ENCODE data around the gene ASTN1. TPM values are rescaled to one million over a fixed set of nuclear protein-coding genes. Genes with fewer than 3 reads are reported as not detected.

The ASTN1 gene
- total RNA-seq, 4 donors from 2014 or later = 0.18 TPM; not detected in 3

- H3K27ac ChIP-seq = no peak overlapping the region
- no peak overlapping the region for H3K4me3 ChIP-seq
- H3K27me3 ChIP-seq = peaks cover 78% of the 10 kb centered on the region
- H3K36me3 ChIP-seq = no peaks in the 10 kb centered on the region
- H3K4me1 ChIP-seq = peaks cover 7% of the 10 kb centered on the region
- TF ChIP-seq EP300 (IDR thresholded peaks at IDR 0.05) = no peak
- TF ChIP-seq, protein P1, sequence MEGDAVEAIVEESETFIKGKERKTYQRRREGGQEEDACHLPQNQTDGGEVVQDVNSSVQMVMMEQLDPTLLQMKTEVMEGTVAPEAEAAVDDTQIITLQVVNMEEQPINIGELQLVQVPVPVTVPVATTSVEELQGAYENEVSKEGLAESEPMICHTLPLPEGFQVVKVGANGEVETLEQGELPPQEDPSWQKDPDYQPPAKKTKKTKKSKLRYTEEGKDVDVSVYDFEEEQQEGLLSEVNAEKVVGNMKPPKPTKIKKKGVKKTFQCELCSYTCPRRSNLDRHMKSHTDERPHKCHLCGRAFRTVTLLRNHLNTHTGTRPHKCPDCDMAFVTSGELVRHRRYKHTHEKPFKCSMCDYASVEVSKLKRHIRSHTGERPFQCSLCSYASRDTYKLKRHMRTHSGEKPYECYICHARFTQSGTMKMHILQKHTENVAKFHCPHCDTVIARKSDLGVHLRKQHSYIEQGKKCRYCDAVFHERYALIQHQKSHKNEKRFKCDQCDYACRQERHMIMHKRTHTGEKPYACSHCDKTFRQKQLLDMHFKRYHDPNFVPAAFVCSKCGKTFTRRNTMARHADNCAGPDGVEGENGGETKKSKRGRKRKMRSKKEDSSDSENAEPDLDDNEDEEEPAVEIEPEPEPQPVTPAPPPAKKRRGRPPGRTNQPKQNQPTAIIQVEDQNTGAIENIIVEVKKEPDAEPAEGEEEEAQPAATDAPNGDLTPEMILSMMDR (IDR thresholded peaks at IDR 0.05) = no peak
- no peak for TF ChIP-seq POLR2A (IDR thresholded peaks at IDR 0.05)
- TF ChIP-seq POLR2AphosphoS5 (IDR thresholded peaks at IDR 0.05) = no peak
- no peaks in the 10 kb centered on the region for H3K9me3 ChIP-seq
- no peak for DNase-seq (ENCODE audit: low spot score in 2 of 2)
- 8% methylated on average over 9 of the region's 9 CpGs for WGBS
Observed at GRCh38 chr1:177165069-177165439, 542 bp upstream of the ASTN1 start.

DNA sequence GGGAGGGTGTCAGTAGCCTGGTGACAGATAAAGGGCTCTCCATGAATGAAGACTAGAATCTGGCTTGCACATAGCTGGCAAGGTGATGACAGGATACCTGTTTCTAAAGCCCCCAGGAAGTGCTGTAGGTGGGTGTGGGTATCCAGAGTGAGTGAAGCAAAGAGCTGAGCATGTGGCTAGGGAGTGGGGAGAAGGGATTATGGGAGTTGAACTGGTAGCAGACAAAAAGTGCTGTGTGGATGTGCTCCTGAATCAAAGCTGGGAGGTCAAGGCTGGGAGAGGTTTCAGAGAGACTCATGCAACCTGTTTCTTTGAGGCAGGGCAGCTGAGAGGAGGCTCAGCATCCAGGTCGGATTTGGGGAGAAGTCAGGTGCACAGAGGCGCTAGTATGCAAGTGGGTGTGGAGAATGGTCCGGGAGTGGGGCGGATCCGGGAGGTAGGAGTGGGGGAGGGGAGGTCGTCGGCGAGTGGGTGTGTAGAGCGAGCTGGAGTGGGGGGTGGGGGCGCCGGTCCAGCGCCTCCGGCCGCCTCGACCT lies 600 bp downstream of the ASTN1 start:
- Histone ChIP-seq H3K36me3 (no peaks in the 10 kb centered on the region), H3K4me1 (peaks cover 7% of the 10 kb centered on the region), H3K4me3 (peak overlapping the region; percentile 31), H3K27ac (no peak overlapping the region), H3K9me3 (no peaks in the 10 kb centered on the region), H3K27me3 (peaks cover 68% of the 10 kb centered on the region)
- no peak for DNase-seq (ENCODE audit: low spot score in 2 of 2)
- 4% methylated on average over 15 of the region's 15 CpGs for WGBS
- no peak for TF ChIP-seq EP300 (IDR thresholded peaks at IDR 0.05)
- TF ChIP-seq POLR2A (IDR thresholded peaks at IDR 0.05) = no peak
- TF ChIP-seq POLR2AphosphoS5 (IDR thresholded peaks at IDR 0.05) = no peak
- TF ChIP-seq, protein P1 (IDR thresholded peaks at IDR 0.05) = no peak

DNA sequence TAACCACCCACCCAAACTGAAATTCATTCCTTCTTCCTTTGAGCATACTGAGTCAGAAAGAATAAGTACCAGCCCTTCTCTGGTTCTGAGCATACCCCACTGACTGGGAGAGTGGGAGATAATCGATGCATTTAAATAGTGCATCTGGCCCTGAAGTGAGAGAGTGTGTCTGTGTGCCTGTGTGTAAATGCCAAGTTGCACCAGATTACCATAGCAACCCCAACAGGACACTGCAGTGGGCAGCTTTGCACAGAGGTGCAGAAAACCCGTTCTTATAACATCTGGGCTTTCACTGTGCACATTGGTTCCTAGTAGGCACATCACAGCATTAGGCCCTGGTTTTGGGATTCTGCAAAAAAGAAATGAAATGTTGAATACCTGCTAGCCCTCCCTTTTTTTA lies 2.3 kb downstream of the ASTN1 start:
- WGBS = 62% methylated on average over 2 of the region's 2 CpGs

GRCh38 chr1:177146499-177146898 lies 18.0 kb downstream of the ASTN1 start:
- no peaks in the 10 kb centered on the region for H3K27me3 ChIP-seq
- no peaks in the 10 kb centered on the region for H3K9me3 ChIP-seq
- no peak overlapping the region for H3K4me3 ChIP-seq
- TF ChIP-seq POLR2A (IDR thresholded peaks at IDR 0.05) (no peak), POLR2AphosphoS5 (IDR thresholded peaks at IDR 0.05) (no peak), EP300 (IDR thresholded peaks at IDR 0.05) (no peak)
- TF ChIP-seq, protein P1 (IDR thresholded peaks at IDR 0.05) = no peak
- peaks cover 9% of the 10 kb centered on the region for H3K4me1 ChIP-seq
- DNase-seq (ENCODE audit: low spot score in 2 of 2) = no peak
- no peak overlapping the region for H3K27ac ChIP-seq
- no peaks in the 10 kb centered on the region for H3K36me3 ChIP-seq
- 39% methylated on average over 2 of the region's 2 CpGs for WGBS

More for the DNA sequence above, 2.3 kb downstream of the ASTN1 start:
- H3K27ac ChIP-seq = no peak overlapping the region
- no peaks in the 10 kb centered on the region for H3K36me3 ChIP-seq
- no peak for DNase-seq (ENCODE audit: low spot score in 2 of 2)
- TF ChIP-seq, protein P1 (IDR thresholded peaks at IDR 0.05) = no peak
- TF ChIP-seq POLR2AphosphoS5 (IDR thresholded peaks at IDR 0.05) (no peak), EP300 (IDR thresholded peaks at IDR 0.05) (no peak), POLR2A (IDR thresholded peaks at IDR 0.05) (no peak)
- no peak overlapping the region for H3K4me3 ChIP-seq
- H3K4me1 ChIP-seq = peaks cover 7% of the 10 kb centered on the region
- peaks cover 54% of the 10 kb centered on the region for H3K27me3 ChIP-seq
- no peaks in the 10 kb centered on the region for H3K9me3 ChIP-seq

DNA sequence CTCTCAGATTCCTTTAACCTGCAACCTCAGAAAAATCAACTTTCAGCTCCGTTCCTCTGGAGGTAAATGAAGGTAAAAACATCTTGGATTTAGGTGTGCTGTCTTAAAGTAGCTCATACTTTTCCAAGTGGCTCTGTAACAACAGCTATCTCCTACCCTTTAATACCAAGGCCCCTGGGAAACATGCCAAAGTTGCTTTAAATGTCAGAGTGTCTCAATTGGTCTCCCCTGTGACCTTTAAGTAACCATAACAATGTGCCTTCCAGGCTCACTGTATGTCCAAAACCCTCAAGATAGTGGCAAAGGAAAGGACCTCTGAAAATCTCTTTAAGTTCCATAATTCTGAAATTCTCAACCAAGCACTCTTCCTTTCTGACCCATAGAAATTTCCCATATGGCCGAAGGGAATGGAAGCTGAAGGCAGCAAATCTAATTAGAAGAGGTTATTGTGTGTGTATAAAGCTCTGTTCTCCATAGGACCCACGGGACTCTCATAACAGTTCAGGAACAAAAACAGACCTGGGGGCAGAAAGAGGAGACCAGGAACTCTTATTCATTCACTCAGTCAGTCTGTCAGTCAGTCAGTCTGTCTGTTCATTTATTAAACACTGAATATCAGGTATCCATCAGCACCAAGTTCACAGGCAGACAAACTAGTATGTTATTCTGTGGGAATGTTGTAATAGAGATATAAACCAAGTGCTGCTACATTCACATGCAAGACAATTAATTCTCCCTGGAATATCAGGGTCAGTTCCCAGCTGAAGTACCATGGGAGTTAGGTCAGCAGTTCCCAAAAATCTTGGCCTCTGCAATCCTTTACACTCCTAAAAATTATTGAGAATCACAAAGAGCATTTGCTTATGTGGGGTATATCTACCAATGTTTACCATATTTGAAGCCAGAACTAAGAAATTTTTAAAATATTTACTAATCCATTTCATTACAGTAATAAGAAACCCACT lies 19.1 kb downstream of the ASTN1 start:
- Histone ChIP-seq H3K27me3 (no peaks in the 10 kb centered on the region), H3K4me3 (no peak overlapping the region), H3K27ac (no peak overlapping the region), H3K36me3 (no peaks in the 10 kb centered on the region), H3K9me3 (no peaks in the 10 kb centered on the region), H3K4me1 (peaks cover 9% of the 10 kb centered on the region)
- TF ChIP-seq POLR2AphosphoS5 (IDR thresholded peaks at IDR 0.05) (no peak), POLR2A (IDR thresholded peaks at IDR 0.05) (no peak)
- TF ChIP-seq, protein P1 (IDR thresholded peaks at IDR 0.05) = no peak
- DNase-seq (ENCODE audit: low spot score in 2 of 2) = no peak
- WGBS = 76% methylated on average over 3 of the region's 3 CpGs
